ENCODE measurements around the gene PRKAR1A.

- TF ChIP-seq TARDBP (IDR thresholded peaks at IDR 0.05) (no peak), SP1 (IDR thresholded peaks at IDR 0.05) (no peak), ARNT (IDR thresholded peaks at IDR 0.05) (no peak), PKNOX1 (IDR thresholded peaks at IDR 0.05) (no peak), ZNF384 (IDR thresholded peaks at IDR 0.05) (no peak), FOXM1 (IDR thresholded peaks at IDR 0.05; ENCODE audit: borderline replicate concordance) (no peak), LEF1 (IDR thresholded peaks at IDR 0.05; ENCODE audit: borderline replicate concordance) (no peak)
These were observed 21.9 kb downstream of the PRKAR1A start for GRCh38 chr17:68533887-68534694.
